H1 (cell line): ENCODE measurements around the gene ARAP2. TPM values are rescaled to one million over a fixed set of nuclear protein-coding genes. Genes with fewer than 3 reads are reported as not detected.

Experiments used
- ATF2 ChIP-seq: IDR thresholded peaks from 2 replicates; pipeline ENCODE4 v1.6.1; 2012; ENCODE audit warnings: low read length, inconsistent platforms
- KDM4A ChIP-seq: IDR thresholded peaks from one replicate; pipeline ENCODE4 v1.7.1; 2012; ENCODE audit warnings: low read depth, mild to moderate bottlenecking, moderate library complexity, low read length, inconsistent platforms; ENCODE audit not compliant: severe bottlenecking
- POLR2AphosphoS5 ChIP-seq: IDR thresholded peaks from 2 replicates; pipeline ENCODE4 v1.6.1; 2011; ENCODE audit warnings: low read depth, low read length
- RAD21 ChIP-seq, 2 experiments: IDR thresholded peaks in 1 of 2; conservative IDR thresholded peaks in 1 of 2; 2 replicates each; pipeline ENCODE4 v1.6.1; 2011; ENCODE audit warnings: low read depth in 2 of 2, low read length in 2 of 2, improper control_type of control experiment in 1 of 2, inconsistent platforms in 1 of 2, mild to moderate bottlenecking in 1 of 2, moderate library complexity in 1 of 2
- SP2 ChIP-seq: IDR thresholded peaks from 2 replicates; pipeline ENCODE4 v1.6.1; 2012; ENCODE audit warnings: mild to moderate bottlenecking, low read length, inconsistent platforms
- SRF ChIP-seq: IDR thresholded peaks from 2 replicates; pipeline ENCODE4 v1.6.1; 2011; ENCODE audit warnings: mild to moderate bottlenecking, low read depth, low read length, moderate library complexity
- TAF1 ChIP-seq: IDR thresholded peaks from 2 replicates; pipeline ENCODE4 v1.6.1; 2011; ENCODE audit warnings: mild to moderate bottlenecking, low read depth, low read length
- TCF12 ChIP-seq: IDR thresholded peaks from 2 replicates; pipeline ENCODE4 v1.6.1; 2011; ENCODE audit warnings: low read depth, mild to moderate bottlenecking, low read length
- TEAD4 ChIP-seq: IDR thresholded peaks from 2 replicates; pipeline ENCODE4 v1.6.1; 2012; ENCODE audit warnings: low read depth, low read length, inconsistent platforms, mixed read lengths
- ZNF274 ChIP-seq: IDR thresholded peaks from 2 replicates; pipeline ENCODE4 v1.7.0; 2012; ENCODE audit warnings: low read length, borderline replicate concordance; ENCODE audit errors: extremely low read depth
- polyA plus RNA-seq, 7 experiments: library from polyadenylated mRNA; depleted of rRNA in 3 of 7; stranded (reverse) in 5 of 7; unstranded in 2 of 7; fragments of >200 nt in 5 of 7; fragments of 200-250 nt in 2 of 7; gene quantifications; 1 replicate in 5 of 7; 2 replicates in 1 of 7; 4 replicates in 1 of 7; pipeline versions ENCODE4 v1.2.1 to v1.2.3, GENCODE V29; 2011 to 2013; ENCODE audit warnings: missing spikeins in 2 of 7, mixed read lengths in 2 of 7
- total RNA-seq: library from RNA; stranded (reverse); fragmentation: NEBNext Ultra II Directional; extraction: Animal tissue kit (Norgen Biotek cat#: 25700); gene quantifications from 2 replicates; pipeline ENCODE4 v1.2.1, GENCODE V29; 2021
- TF ChIP-seq, protein P1 (sequence below): fragments of 300-600 bp; sonication (generic); IDR thresholded peaks from 2 replicates; pipeline ENCODE4 v1.7.1; 2012; ENCODE audit warnings: low read length, moderate library complexity, mild to moderate bottlenecking, inconsistent platforms; ENCODE audit not compliant: insufficient replicate concordance

The ARAP2 gene
- total and polyA plus RNA-seq, 2 of the 8 experiments (the other 6 are each of a cell fraction or from before 2014, with no cell fraction given): 0.15 to 2.3 TPM

GRCh38 chr4:36177946-36178345, 66.4 kb downstream of the ARAP2 start (continued):
- TF ChIP-seq, protein P1, sequence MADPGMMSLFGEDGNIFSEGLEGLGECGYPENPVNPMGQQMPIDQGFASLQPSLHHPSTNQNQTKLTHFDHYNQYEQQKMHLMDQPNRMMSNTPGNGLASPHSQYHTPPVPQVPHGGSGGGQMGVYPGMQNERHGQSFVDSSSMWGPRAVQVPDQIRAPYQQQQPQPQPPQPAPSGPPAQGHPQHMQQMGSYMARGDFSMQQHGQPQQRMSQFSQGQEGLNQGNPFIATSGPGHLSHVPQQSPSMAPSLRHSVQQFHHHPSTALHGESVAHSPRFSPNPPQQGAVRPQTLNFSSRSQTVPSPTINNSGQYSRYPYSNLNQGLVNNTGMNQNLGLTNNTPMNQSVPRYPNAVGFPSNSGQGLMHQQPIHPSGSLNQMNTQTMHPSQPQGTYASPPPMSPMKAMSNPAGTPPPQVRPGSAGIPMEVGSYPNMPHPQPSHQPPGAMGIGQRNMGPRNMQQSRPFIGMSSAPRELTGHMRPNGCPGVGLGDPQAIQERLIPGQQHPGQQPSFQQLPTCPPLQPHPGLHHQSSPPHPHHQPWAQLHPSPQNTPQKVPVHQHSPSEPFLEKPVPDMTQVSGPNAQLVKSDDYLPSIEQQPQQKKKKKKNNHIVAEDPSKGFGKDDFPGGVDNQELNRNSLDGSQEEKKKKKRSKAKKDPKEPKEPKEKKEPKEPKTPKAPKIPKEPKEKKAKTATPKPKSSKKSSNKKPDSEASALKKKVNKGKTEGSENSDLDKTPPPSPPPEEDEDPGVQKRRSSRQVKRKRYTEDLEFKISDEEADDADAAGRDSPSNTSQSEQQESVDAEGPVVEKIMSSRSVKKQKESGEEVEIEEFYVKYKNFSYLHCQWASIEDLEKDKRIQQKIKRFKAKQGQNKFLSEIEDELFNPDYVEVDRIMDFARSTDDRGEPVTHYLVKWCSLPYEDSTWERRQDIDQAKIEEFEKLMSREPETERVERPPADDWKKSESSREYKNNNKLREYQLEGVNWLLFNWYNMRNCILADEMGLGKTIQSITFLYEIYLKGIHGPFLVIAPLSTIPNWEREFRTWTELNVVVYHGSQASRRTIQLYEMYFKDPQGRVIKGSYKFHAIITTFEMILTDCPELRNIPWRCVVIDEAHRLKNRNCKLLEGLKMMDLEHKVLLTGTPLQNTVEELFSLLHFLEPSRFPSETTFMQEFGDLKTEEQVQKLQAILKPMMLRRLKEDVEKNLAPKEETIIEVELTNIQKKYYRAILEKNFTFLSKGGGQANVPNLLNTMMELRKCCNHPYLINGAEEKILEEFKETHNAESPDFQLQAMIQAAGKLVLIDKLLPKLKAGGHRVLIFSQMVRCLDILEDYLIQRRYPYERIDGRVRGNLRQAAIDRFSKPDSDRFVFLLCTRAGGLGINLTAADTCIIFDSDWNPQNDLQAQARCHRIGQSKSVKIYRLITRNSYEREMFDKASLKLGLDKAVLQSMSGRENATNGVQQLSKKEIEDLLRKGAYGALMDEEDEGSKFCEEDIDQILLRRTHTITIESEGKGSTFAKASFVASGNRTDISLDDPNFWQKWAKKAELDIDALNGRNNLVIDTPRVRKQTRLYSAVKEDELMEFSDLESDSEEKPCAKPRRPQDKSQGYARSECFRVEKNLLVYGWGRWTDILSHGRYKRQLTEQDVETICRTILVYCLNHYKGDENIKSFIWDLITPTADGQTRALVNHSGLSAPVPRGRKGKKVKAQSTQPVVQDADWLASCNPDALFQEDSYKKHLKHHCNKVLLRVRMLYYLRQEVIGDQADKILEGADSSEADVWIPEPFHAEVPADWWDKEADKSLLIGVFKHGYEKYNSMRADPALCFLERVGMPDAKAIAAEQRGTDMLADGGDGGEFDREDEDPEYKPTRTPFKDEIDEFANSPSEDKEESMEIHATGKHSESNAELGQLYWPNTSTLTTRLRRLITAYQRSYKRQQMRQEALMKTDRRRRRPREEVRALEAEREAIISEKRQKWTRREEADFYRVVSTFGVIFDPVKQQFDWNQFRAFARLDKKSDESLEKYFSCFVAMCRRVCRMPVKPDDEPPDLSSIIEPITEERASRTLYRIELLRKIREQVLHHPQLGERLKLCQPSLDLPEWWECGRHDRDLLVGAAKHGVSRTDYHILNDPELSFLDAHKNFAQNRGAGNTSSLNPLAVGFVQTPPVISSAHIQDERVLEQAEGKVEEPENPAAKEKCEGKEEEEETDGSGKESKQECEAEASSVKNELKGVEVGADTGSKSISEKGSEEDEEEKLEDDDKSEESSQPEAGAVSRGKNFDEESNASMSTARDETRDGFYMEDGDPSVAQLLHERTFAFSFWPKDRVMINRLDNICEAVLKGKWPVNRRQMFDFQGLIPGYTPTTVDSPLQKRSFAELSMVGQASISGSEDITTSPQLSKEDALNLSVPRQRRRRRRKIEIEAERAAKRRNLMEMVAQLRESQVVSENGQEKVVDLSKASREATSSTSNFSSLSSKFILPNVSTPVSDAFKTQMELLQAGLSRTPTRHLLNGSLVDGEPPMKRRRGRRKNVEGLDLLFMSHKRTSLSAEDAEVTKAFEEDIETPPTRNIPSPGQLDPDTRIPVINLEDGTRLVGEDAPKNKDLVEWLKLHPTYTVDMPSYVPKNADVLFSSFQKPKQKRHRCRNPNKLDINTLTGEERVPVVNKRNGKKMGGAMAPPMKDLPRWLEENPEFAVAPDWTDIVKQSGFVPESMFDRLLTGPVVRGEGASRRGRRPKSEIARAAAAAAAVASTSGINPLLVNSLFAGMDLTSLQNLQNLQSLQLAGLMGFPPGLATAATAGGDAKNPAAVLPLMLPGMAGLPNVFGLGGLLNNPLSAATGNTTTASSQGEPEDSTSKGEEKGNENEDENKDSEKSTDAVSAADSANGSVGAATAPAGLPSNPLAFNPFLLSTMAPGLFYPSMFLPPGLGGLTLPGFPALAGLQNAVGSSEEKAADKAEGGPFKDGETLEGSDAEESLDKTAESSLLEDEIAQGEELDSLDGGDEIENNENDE: no peak
- TF ChIP-seq KDM4A (no peak), TEAD4 (no peak), POLR2AphosphoS5 (no peak), TAF1 (no peak), ZNF274 (no peak), ATF2 (no peak), SRF (no peak), RAD21 (IDR thresholded peaks at IDR 0.05 in 1 of 2, conservative IDR thresholded peaks at IDR 0.05 in 1 of 2; ENCODE audit: low read depth in 2 of 2, low read length in 2 of 2) (no peak), TCF12 (no peak), SP2 (no peak)
